Stomach (tissue), 4 donors: Measurements from ENCODE around the gene PPP1R1C.

Experiments used
- POLR2AphosphoS5 ChIP-seq, 3 donors: sonication (generic); formaldehyde crosslinking; IDR thresholded peaks; one replicate each; pipeline ENCODE4 v1.6.1; 2016; ENCODE audit warnings: antibody characterized with exemption in 3 of 3
- TF ChIP-seq, protein P1 (sequence below), 7 experiments: fragments of 450-650 bp in 4 of 7; fragments of 200-600 bp in 3 of 7; sonication (generic) in 3 of 7; IDR thresholded peaks; one replicate each; pipeline ENCODE4 v1.5.1; 2016 to 2019; ENCODE audit warnings: antibody characterized with exemption in 7 of 7, control low read depth in 2 of 7, mild to moderate bottlenecking in 1 of 7

DNA sequence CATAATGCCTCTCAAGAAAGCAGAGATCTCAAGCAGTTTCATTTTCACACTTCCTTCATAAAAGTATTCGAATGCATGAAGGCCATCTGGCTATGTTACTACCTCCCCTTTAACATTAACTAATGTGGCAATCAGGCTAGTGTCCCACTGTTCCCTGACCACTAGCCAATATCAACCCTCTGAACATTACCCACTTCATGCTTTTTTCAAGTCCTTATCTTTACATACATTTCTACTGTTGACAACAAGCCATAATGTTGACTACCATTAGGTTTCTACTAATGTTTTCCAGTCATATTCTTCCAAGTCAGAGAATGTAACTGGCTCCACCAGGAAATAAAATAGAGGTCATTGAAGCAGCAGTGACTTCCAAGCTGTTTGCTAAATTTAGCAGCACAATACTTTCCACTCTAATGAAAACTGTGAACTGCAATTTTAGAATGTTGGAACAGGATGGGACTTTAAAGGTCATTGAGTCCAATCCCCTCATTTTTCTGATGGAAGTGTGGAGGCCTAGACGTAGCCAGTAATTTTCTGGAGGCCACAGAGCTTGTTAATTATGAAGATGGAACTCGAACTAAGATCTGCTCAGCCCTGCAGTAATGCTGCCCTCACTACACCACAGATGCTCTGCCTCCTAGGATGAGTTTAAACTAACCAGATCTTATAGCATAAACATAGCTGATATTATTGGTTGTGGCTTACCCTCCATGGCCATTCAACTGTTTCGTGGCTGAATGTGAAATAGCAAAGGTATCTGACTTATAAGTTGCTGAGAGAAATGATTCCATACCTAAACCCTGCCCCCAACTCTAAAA lies 630 bp upstream of the PPP1R1C start:
- TF ChIP-seq, protein P1, sequence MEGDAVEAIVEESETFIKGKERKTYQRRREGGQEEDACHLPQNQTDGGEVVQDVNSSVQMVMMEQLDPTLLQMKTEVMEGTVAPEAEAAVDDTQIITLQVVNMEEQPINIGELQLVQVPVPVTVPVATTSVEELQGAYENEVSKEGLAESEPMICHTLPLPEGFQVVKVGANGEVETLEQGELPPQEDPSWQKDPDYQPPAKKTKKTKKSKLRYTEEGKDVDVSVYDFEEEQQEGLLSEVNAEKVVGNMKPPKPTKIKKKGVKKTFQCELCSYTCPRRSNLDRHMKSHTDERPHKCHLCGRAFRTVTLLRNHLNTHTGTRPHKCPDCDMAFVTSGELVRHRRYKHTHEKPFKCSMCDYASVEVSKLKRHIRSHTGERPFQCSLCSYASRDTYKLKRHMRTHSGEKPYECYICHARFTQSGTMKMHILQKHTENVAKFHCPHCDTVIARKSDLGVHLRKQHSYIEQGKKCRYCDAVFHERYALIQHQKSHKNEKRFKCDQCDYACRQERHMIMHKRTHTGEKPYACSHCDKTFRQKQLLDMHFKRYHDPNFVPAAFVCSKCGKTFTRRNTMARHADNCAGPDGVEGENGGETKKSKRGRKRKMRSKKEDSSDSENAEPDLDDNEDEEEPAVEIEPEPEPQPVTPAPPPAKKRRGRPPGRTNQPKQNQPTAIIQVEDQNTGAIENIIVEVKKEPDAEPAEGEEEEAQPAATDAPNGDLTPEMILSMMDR (IDR thresholded peaks at IDR 0.05): no peak
- no peak for TF ChIP-seq POLR2AphosphoS5 (IDR thresholded peaks at IDR 0.05)
